GM18951 (cell line): Measurements from ENCODE around the gene FAM120A.
A peak's percentile ranks its signal among the peaks of the same experiment; 100 is the strongest.

Experiments used
- POLR2A ChIP-seq: IDR thresholded peaks from 4 replicates; pipeline ENCODE4 v1.6.1; 2011; ENCODE audit warnings: mild to moderate bottlenecking; ENCODE audit not compliant: insufficient read length, insufficient read depth; ENCODE audit errors: extremely low read depth
- in situ Hi-C: fragments of 300-500 bp; cut with MboI; formaldehyde crosslinking; loops from one replicate; pipeline ENCODE4 v1.12.0; 2022; ENCODE audit warnings: low sequenced_read_pairs, mixed read lengths, inconsistent platforms; ENCODE audit not compliant: unreplicated experiment

Gene FAM120A

DNA sequence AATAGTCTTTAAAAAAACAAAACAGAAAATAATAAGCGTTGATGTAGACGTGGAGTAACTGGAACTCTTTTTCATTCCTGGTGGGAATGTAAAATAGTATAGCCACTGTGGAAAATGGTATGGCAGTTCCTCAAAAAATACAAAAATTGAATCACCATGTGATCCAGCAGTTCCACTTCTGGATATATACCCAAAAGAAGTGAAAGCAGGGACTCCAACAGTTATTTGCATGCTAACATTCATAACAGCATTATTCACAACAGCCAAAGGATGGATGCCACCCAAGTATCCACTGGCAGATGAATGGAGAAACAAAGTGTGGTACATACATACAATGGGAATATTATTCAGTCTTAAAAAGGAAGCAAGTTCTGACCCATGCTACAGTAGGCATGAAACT lies 120.7 kb downstream of the FAM120A start:
- no peak for TF ChIP-seq POLR2A
- in situ Hi-C loops, result loop anchor here (25.0 kb wide), 1 partner anchor 410 kb away; no protein-coding TSS in a partner anchor

DNA sequence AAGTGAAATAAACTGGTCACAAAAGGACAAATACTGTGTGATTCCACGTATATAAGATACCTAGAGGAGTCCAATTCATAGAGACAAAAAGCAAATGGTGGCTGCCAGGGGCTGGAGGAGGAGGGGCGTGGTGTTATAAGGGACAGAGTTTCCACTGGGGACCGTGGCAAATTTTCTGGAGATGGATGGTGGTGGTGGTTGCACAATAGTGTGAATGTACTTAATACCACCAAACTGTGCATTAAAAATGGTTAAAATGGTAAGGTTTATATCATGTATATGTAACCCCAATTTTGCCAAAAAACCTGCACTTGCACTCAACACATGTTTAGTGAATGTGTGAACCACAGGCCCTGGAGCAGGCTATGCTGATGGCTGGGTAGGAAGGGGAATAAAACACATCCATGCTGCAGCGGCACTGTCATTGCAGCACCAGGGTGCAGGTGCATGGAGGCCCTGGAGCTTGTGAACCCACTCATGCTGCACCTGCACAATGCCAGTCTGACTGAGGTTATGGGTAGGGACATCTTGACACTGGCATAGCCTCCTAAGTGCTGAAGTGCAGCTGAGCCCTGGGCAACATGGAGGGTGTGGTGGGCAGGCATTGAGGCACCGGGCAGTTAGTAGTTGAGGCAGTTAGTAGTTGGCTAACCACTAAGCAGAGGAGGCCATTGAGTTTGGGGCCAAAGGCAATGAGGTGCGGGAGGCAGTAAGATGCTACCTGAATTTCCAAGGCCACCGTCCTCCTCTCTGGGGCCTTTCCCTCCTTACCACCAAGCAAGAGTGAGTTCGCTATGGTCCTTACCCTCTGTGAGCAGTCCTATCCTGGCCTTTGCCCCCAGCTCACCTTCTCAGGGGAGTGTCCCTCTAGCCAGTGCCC lies 121.4 kb downstream of the FAM120A start:
- TF ChIP-seq POLR2A, result no peak
- in situ Hi-C loops, result loop anchor here (25.0 kb wide), 1 partner anchor 411 kb away; no protein-coding TSS in a partner anchor

- in situ Hi-C loops, result loop anchor here (25.0 kb wide), 1 partner anchor 411 kb away; no protein-coding TSS in a partner anchor
Measured at GRCh38 chr9:93573516-93573828, 122.0 kb downstream of the FAM120A start.

GRCh38 chr9:93574091-93574899 lies 122.8 kb downstream of the FAM120A start:
- in situ Hi-C loops, result loop anchor here (25.0 kb wide), 1 partner anchor 412 kb away; no protein-coding TSS in a partner anchor
- no peak for TF ChIP-seq POLR2A

More at GRCh38 chr9:93573516-93573828, 122.0 kb downstream of the FAM120A start:
- no peak for TF ChIP-seq POLR2A

DNA sequence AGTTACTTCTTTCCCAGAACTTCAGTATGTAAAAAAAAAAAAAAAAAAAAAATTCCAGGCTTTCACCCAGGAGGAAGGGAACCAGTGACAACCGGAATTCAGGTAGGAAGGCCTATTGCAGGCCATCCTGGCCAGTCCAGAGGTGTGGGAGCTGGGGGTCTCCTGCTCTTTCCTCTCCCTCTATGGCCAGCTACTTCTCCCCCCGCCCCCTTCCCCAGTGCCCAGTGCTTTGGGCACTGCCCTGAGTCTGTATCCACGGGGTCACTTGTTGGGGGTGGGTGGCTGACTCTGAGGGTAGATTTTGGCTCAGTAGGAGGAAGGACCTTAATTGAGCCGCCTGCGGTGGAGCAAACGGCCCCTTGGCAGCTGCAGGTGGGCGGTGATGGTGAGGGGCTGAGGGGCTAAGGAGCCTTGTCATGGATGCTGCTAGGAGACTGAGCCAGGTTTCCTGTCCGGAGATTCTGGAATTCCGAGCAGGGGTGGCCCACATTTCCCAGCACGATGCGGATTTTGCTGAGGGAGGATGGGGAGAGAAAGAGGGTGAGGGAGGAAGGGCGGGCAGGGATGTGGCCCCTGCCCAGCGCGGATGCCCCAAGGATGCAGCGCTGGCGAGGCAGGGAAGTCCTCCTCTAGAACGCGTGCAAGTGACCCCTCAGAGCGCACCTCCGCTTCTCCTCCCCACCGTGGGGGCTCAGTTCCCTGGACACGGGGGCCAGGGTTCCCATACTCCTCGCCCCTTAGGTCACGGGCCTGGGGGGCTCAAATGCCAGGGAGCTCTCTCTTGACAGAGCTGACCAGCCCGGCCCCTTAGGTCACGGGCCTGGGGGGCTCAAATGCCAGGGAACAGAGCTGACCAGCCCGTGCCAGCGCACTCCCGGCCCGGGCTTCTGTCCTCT lies 123.7 kb downstream of the FAM120A start:
- in situ Hi-C loops, result loop anchor here (25.0 kb wide), 1 partner anchor 413 kb away; no protein-coding TSS in a partner anchor
- TF ChIP-seq POLR2A, result no peak

- TF ChIP-seq POLR2A, result peak; percentile 59
- in situ Hi-C loops, result no loop called here
Measured at GRCh38 chr9:93575796-93576257, 124.3 kb downstream of the FAM120A start.

DNA sequence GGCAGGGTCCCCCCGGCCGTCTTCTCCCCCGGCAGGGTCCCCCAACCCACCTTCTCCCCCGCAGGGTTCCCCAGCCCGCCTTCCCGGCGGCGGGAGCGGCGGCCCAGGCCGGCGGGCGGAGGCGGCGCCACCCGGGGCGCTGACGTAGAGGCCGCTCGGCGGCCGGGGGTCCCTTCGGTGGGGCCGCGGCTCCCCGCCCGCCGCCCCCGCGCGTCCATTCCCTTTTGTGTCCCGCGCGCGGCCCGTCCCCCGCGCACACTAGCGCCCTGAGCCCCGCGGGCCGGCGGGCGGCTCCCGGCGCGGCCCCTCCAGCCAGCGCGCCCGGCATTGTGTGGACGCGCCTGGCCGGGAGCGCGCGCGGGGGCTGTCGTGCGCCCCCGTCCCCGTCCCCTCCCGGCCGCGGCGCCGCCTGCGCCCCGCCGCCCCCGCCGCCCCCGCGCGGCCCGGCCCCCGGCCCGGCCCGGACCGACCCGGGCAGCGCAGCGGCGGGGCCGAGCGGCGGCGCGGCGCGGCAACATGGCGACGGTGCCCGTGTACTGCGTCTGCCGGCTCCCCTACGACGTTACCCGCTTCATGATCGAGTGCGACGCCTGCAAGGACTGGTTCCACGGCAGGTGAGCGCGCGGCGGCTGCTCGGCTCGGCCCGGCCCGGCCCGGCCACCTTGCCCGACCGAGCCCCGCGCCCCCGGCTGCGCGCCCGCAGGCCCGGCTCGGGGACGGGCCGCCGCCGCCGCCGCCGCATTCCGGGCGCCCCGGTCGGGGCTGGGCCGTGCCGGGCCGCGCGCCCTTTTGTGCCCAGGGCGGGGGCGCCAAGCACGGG lies 125.0 kb downstream of the FAM120A start, which contains the start of gene PHF2:
Gene PHF2, plus strand, starts transcription at position 327 of the 820 bp plus-strand sequence. Its CDS starts 190 bp downstream, at position 517.
- in situ Hi-C loops, result no loop called here
- TF ChIP-seq POLR2A, result peak; percentile 55

DNA sequence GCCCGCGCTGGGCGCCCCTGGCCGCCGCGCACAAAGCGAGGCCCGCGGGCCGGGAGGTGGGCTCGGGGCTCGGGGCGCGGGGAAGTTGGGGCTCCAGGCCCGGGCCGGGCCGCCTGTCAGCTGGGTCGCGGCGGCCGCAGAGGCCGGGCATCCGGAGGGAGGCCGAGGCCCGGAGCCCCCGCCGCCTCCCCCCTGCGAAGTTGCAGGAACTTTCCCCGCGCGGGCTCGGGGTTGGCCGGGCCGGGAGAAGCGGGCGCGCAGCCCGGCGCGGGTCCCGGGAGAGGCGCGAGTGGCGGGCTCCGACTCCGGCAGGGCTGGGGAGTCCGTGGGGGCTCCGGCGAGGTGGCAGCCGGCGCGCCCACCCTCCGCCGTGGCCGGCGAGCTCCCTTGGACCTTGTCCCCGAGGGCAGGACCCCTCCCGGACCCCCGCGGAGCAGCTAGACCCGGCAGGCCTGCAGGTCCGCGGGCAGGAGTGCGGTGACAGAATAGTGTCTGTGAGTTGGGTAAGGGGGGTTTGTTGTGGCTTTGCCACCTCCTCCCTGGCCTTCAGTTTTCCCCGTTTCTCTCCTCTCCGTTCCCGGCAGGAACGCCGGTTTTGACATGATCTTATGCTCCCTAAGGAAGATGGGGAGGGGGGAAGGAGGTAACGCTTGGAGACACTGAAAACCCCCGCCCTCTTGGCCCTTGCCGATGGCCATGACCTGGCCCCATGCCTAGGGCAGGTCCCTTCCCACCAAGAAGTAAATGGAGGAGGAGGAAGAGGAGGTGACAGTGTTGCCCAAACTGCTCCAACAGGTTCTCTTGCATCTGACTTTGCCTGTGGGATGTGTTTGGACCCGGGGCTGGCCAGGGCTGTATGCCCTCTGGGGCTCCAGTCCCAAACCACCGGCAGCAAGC lies 125.8 kb downstream of the FAM120A start:
- in situ Hi-C loops, result no loop called here
- no peak for TF ChIP-seq POLR2A

DNA sequence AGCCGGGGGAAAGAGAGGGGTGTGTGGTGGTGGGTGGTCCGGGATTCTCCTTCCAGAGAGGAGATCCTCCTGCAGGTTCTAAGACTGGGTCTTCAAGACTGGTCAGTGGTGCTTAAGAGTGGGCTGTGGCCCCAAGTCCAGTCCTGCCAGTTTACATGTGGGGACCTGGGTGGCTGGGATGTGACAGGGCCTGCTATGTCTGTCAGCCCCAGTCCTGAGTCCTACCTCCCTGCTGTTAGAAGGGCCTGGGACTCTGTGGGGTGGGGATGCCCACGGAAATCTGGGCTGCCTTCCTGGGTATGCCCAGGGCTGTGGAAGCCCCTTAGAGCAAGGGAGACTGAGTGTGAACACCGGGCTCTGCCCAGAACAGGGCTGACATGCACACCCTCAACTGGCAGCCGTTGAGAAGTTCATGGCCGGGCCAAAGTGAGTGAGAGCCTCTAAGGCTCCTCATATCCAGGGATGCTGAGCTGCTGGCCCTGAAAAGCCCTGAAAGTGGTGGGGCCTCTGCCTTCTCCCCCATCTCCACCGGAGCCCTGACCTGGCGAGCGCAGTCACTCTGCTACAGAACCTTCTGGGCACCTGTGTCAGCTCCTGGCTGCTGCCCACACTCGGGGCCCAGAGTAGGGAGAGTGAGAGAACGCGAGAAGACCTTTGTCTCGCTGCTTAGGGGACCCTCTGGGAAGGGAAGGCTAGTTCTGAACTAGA lies 126.6 kb downstream of the FAM120A start:
- in situ Hi-C loops, result no loop called here
- no peak for TF ChIP-seq POLR2A

- TF ChIP-seq POLR2A, result no peak
- in situ Hi-C loops, result no loop called here
Measured at GRCh38 chr9:93578844-93579243, 127.4 kb downstream of the FAM120A start.
